Heart right ventricle (tissue), 16 donors: Measurements from ENCODE around the gene NACAD. TPM values are rescaled to one million over a fixed set of nuclear protein-coding genes. Genes with fewer than 3 reads are reported as not detected.

Source experiments
- ATAC-seq, 8 donors: fragments of 200-7000 bp; cut with Tn5 transposase; one replicate each; pipeline ENCODE4 v1.9.1; 2020; ENCODE audit warnings: mild to moderate bottlenecking in 8 of 8, moderate library complexity in 8 of 8, moderate number of reproducible peaks in 1 of 8
- DNase-seq, 2 donors: peaks; one replicate each; pipeline ENCODE4 v3.0.0-alpha.2; 2020
- H3K27ac ChIP-seq, 10 donors: fragments of 200-600 bp; sonication (generic) in 2 of 10; one replicate each; pipeline versions ENCODE4 v1.5.0 to v1.8.0; 2020 to 2022; ENCODE audit warnings: mild to moderate bottlenecking in 3 of 10
- H3K27me3 ChIP-seq, 7 donors: fragments of 200-600 bp; one replicate each; pipeline ENCODE4 v1.8.0; 2021 to 2022; ENCODE audit warnings: mild to moderate bottlenecking in 2 of 7
- H3K36me3 ChIP-seq, 9 donors: fragments of 200-600 bp; sonication (generic) in 1 of 9; one replicate each; pipeline versions ENCODE4 v1.5.0 to v1.8.0; 2020 to 2022; ENCODE audit warnings: mild to moderate bottlenecking in 2 of 9
- H3K4me1 ChIP-seq, 9 donors: fragments of 200-600 bp; sonication (generic) in 1 of 9; one replicate each; pipeline versions ENCODE4 v1.5.0 to v1.8.0; 2020 to 2022; ENCODE audit warnings: mild to moderate bottlenecking in 4 of 9
- H3K4me3 ChIP-seq, 10 donors: fragments of 200-600 bp; sonication (generic) in 2 of 10; one replicate each; pipeline versions ENCODE4 v1.5.0 to v1.8.0; 2020 to 2022; ENCODE audit warnings: mild to moderate bottlenecking in 7 of 10, moderate library complexity in 2 of 10
- H3K9me3 ChIP-seq, 11 donors: fragments of 200-600 bp in 10 of 11; sonication (generic) in 2 of 11; one replicate each; pipeline versions ENCODE4 v1.5.0 to v1.8.0; 2013 to 2022; ENCODE audit warnings: mild to moderate bottlenecking in 2 of 11, control low read depth in 1 of 11, moderate library complexity in 1 of 11
- CTCF ChIP-seq, 9 donors: fragments of 200-600 bp; sonication (generic) in 2 of 9; IDR thresholded peaks; one replicate each; pipeline versions ENCODE4 v1.5.0 to v1.8.0; 2021 to 2022; ENCODE audit warnings: antibody characterized with exemption in 9 of 9, mild to moderate bottlenecking in 5 of 9, moderate library complexity in 1 of 9
- WGBS, 2 donors: extraction: QIAGEN DNeasy Blood & Tissue Kit; methylation state at CpG; one replicate each; pipeline ENCODE4 v1.1.7; 2013; ENCODE audit warnings: inconsistent platforms in 1 of 2; 5-methylcytosine and 5-hydroxymethylcytosine counted together
- intact Hi-C, 10 donors: fragments of 100-400 bp; cut with DNase I; formaldehyde crosslinking; loops; one replicate each; pipeline versions ENCODE4 v1.11.1 to v1.14.2; 2022
- polyA plus RNA-seq, 2 donors: library from polyadenylated mRNA; stranded (reverse); fragments of 200-250 nt; gene quantifications; one replicate each; pipeline ENCODE4 v1.2.3, GENCODE V29; 2013
- total RNA-seq, 10 donors: library from RNA; stranded (reverse); fragmentation: NEBNext Ultra II Directional in 3 of 10; extraction: Animal tissue kit (Norgen Biotek cat#: 25700) in 3 of 10; gene quantifications; one replicate each; pipeline versions ENCODE4 v1.2.1 to v1.2.4, GENCODE V29; 2021 to 2023
- donor health status: Arrhythmogenic right ventricular cardiomyopathy.
- donor health status: ischemic (EF 13 %, LVEDD 7.1; RV severe dilation, severe dysfunction).
- donor health status: healthy with polysubstance abuse.
- donor health status: DM: no; HTN: yes; CAD: no.
- donor health status: DM: no; HTN: no; CAD: no.
- donor health status: ischemic (EF 25% LVEDD 6.9; RV normal size, moderate dysfunction).
- donor health status: ischemic (EF 25% LVEDD 5.7; RV mildly dilated, moderate dysfunction).
- donor health status: healthy.
- donor health status: DM: yes; HTN: yes; CAD: no.
- donor health status: Ischemic cardiomyopathy.
- donor health status: ischemic (EF 35%, LVEDD 5.7; RV mildly dilated, moderate dysfunction).
- donor health status: nonischemic (EF 11% LVEDD 7.7; RV severe dilation, severe dysfunction).
- donor health status: DM: yes; HTN: yes; CAD: no.
- donor health status: PGD.
- donor health status: ischemic (EF 29% LVEDD 5.4; RV normal size, mild dysfunction).
- donor health status: nonischemic (EF 23%, LVEDD 6.1; RV moderate dilation, normal function).

The NACAD gene
- total and polyA plus RNA-seq, 12 donors, result 3.0 to 12.0 (median 4.7) TPM

GRCh38 chr7:45100761-45101480, 12.2 kb upstream of the NACAD start:
- 93 to 95% methylated on average over 13 of the region's 13 CpGs for WGBS, 2 donors
- intact Hi-C loops, result loop anchor here in 1 of 10 donors (10.0 kb wide), 1 partner anchor 86 kb away; no protein-coding TSS in a partner anchor
- Histone ChIP-seq H3K9me3 (no peaks in the 10 kb centered on the region), H3K4me1 (peaks cover 0 to 22% (median 5%) of the 10 kb centered on the region in 9 donors), H3K27me3 (no peaks in the 10 kb centered on the region), H3K27ac (no peak overlapping the region), H3K36me3 (peaks cover 12 to 83% (median 70%) of the 10 kb centered on the region in 9 donors), H3K4me3 (no peak overlapping the region)
- TF ChIP-seq CTCF (IDR thresholded peaks at IDR 0.05), result no peak
- no peak for DNase-seq
- no peak for ATAC-seq

- no peaks in the 10 kb centered on the region for H3K27me3 ChIP-seq
- H3K9me3 ChIP-seq, result peaks cover 0 to 4% (median 0%) of the 10 kb centered on the region in 11 donors
- peaks cover 0 to 14% (median 0%) of the 10 kb centered on the region in 9 donors for H3K4me1 ChIP-seq
- TF ChIP-seq CTCF (IDR thresholded peaks at IDR 0.05), result no peak
- peaks cover 12 to 75% (median 62%) of the 10 kb centered on the region in 9 donors for H3K36me3 ChIP-seq
- intact Hi-C loops, result loop anchor here in 2 of 10 donors (1.0 to 10.0 kb wide), 2 partner anchors 24 to 85 kb away; no protein-coding TSS in a partner anchor
- DNase-seq (no peak), ATAC-seq (peak in 1 of 8 donors; percentile 8)
- WGBS, 2 donors, result 92 to 95% methylated on average over 16 of the region's 16 CpGs
- H3K27ac ChIP-seq, result no peak overlapping the region
- no peak overlapping the region for H3K4me3 ChIP-seq
Observed at GRCh38 chr7:45099891-45100760, 11.4 kb upstream of the NACAD start.

- Histone ChIP-seq H3K4me1 (peaks cover 0 to 9% (median 0%) of the 10 kb centered on the region in 9 donors), H3K4me3 (no peak overlapping the region), H3K9me3 (peaks cover 0 to 13% (median 0%) of the 10 kb centered on the region in 11 donors), H3K36me3 (peaks cover 12 to 66% (median 52%) of the 10 kb centered on the region in 9 donors), H3K27me3 (no peaks in the 10 kb centered on the region), H3K27ac (no peak overlapping the region)
- 79 to 80% methylated on average over 10 of the region's 10 CpGs for WGBS, 2 donors
- peak in 3 of 8 donors; percentile 7 to 28 (median 16) for ATAC-seq
- intact Hi-C loops, result loop anchor here in 1 of 10 donors (1.0 kb wide), 1 partner anchor 23 kb away; no protein-coding TSS in a partner anchor
- TF ChIP-seq CTCF (IDR thresholded peaks at IDR 0.05), result no peak
- DNase-seq, result no peak
Observed at GRCh38 chr7:45098983-45099839, 10.4 kb upstream of the NACAD start.
